HepG2 (cell line): ENCODE results near the gene OR13J1. TPM values are rescaled to one million over a fixed set of nuclear protein-coding genes. Genes with fewer than 3 reads are reported as not detected.
A peak's percentile ranks its signal among the peaks of the same experiment; 100 is the strongest.

ENCODE experiments used
- ARID5B ChIP-seq: IDR thresholded peaks from 2 replicates; pipeline ENCODE4 v1.4.0; 2020; ENCODE audit warnings: mild to moderate bottlenecking, missing genetic modification reagents
- ARNT2 ChIP-seq: sonication (generic); formaldehyde crosslinking; IDR thresholded peaks from 2 replicates; pipeline ENCODE4 v1.8.0; 2022; ENCODE audit warnings: mild to moderate bottlenecking, low read depth, missing genetic modification reagents, moderate library complexity
- ATF1 ChIP-seq: IDR thresholded peaks from 2 replicates; pipeline ENCODE4 v1.6.1; 2016; ENCODE audit warnings: mild to moderate bottlenecking, control low read depth
- FOXO4 ChIP-seq: sonication (generic); formaldehyde crosslinking; conservative IDR thresholded peaks from 2 replicates; pipeline ENCODE4 v1.8.1; 2023; ENCODE audit warnings: missing genetic modification reagents
- GPN1 ChIP-seq: sonication (generic); formaldehyde crosslinking; IDR thresholded peaks from 2 replicates; pipeline ENCODE4 v1.5.1; 2020; ENCODE audit warnings: missing genetic modification reagents, borderline replicate concordance
- HMGA1 ChIP-seq: sonication (generic); formaldehyde crosslinking; conservative IDR thresholded peaks from 2 replicates; pipeline ENCODE4 v1.4.0; 2020; ENCODE audit warnings: missing genetic modification reagents
- HNF4A ChIP-seq: sonication (generic); formaldehyde crosslinking; IDR thresholded peaks from 2 replicates; pipeline ENCODE4 v1.4.0; 2020; ENCODE audit warnings: missing genetic modification reagents
- KLF13 ChIP-seq: sonication (generic); formaldehyde crosslinking; IDR thresholded peaks from 2 replicates; pipeline ENCODE4 v1.4.0; 2020; ENCODE audit warnings: mild to moderate bottlenecking, missing genetic modification reagents
- MAX ChIP-seq: IDR thresholded peaks from 2 replicates; pipeline ENCODE4 v1.6.1; 2012; ENCODE audit warnings: inconsistent platforms
- MTF1 ChIP-seq: sonication (generic); formaldehyde crosslinking; IDR thresholded peaks from 2 replicates; pipeline ENCODE4 v1.5.0; 2020; ENCODE audit warnings: missing genetic modification reagents
- NBN ChIP-seq: fragments of 450-650 bp; conservative IDR thresholded peaks from 2 replicates; pipeline ENCODE4 v1.6.1; 2017
- PBX2 ChIP-seq: IDR thresholded peaks from 2 replicates; pipeline ENCODE4 v1.6.1; 2016; ENCODE audit warnings: control low read depth
- POLR2A ChIP-seq, 2 experiments: IDR thresholded peaks; 2 replicates each; pipeline ENCODE4 v1.6.1; 2011; ENCODE audit warnings: low read depth in 2 of 2, low read length in 2 of 2, mild to moderate bottlenecking in 1 of 2, moderate library complexity in 1 of 2; ENCODE audit not compliant: insufficient read depth in 1 of 2
- RBAK ChIP-seq: sonication (generic); formaldehyde crosslinking; IDR thresholded peaks from 2 replicates; pipeline ENCODE4 v1.5.1; 2020; ENCODE audit warnings: mild to moderate bottlenecking, missing genetic modification reagents
- RBM39 ChIP-seq: fragments of 200-400 bp; formaldehyde crosslinking; IDR thresholded peaks from one replicate; pipeline ENCODE4 v1.6.1; 2018; ENCODE audit warnings: antibody characterized with exemption, mild to moderate bottlenecking, low read depth, low read length; ENCODE audit not compliant: poor library complexity, severe bottlenecking
- REPIN1 ChIP-seq: sonication (generic); formaldehyde crosslinking; IDR thresholded peaks from 2 replicates; pipeline ENCODE4 v1.8.0; 2022; ENCODE audit warnings: missing genetic modification reagents, low read depth, mild to moderate bottlenecking, borderline replicate concordance
- RFX5 ChIP-seq: IDR thresholded peaks from 2 replicates; pipeline ENCODE4 v1.6.1; 2011; ENCODE audit warnings: low read depth, low read length, improper control_type of control experiment
- SAP130 ChIP-seq: IDR thresholded peaks from 2 replicates; pipeline ENCODE4 v1.6.1; 2016; ENCODE audit warnings: low read depth
- SOX5 ChIP-seq: IDR thresholded peaks from 2 replicates; pipeline ENCODE4 v1.6.1; 2016; ENCODE audit warnings: borderline replicate concordance
- TBP ChIP-seq: sonication (generic); formaldehyde crosslinking; IDR thresholded peaks from 2 replicates; pipeline ENCODE4 v1.5.0; 2020; ENCODE audit warnings: missing genetic modification reagents
- ZNF354B ChIP-seq: sonication (generic); formaldehyde crosslinking; IDR thresholded peaks from 2 replicates; pipeline ENCODE4 v1.8.0; 2022; ENCODE audit warnings: mild to moderate bottlenecking, missing genetic modification reagents
- ZNF503 ChIP-seq: sonication (generic); formaldehyde crosslinking; IDR thresholded peaks from 2 replicates; pipeline ENCODE4 v1.4.0; 2020; ENCODE audit warnings: missing genetic modification reagents
- ZNF724P ChIP-seq: sonication (generic); formaldehyde crosslinking; IDR thresholded peaks from 2 replicates; pipeline ENCODE4 v1.8.0; 2022; ENCODE audit warnings: missing genetic modification reagents, borderline replicate concordance
- ZZZ3 ChIP-seq: sonication (generic); formaldehyde crosslinking; IDR thresholded peaks from 2 replicates; pipeline ENCODE4 v1.4.0; 2020; ENCODE audit warnings: missing genetic modification reagents, mild to moderate bottlenecking, borderline replicate concordance
- polyA plus RNA-seq, 8 experiments: library from polyadenylated mRNA; depleted of rRNA in 3 of 8; stranded (reverse) in 7 of 8; unstranded in 1 of 8; fragments of >200 nt; fragmentation: Illumina TruSeq in 4 of 8; extraction: Trizol in 4 of 8; gene quantifications; 2 replicates each; pipeline versions ENCODE4 v1.2.1 to v1.2.3, GENCODE V29; 2011 to 2016; ENCODE audit warnings: low read depth in 4 of 8, missing spikeins in 1 of 8, mixed read lengths in 1 of 8; ENCODE audit not compliant: insufficient read depth in 1 of 8
- total RNA-seq, 5 experiments: library from RNA; depleted of rRNA; stranded (reverse); fragments of >200 nt; fragmentation: Illumina TruSeq; extraction: Trizol; gene quantifications; 2 replicates each; pipeline ENCODE4 v1.2.3, GENCODE V29; 2016; ENCODE audit warnings: low read depth in 1 of 5

Gene OR13J1
- total and polyA plus RNA-seq, 2 of the 13 experiments (the other 11 are each of a cell fraction or from before 2014, with no cell fraction given), result not detected

- TF ChIP-seq ARID5B (CRISPR knock-in tag) (no peak), TBP (CRISPR knock-in tag) (no peak), POLR2A (IDR thresholded peaks at IDR 0.05; ENCODE audit: insufficient read depth in 1 of 2, low read depth in 2 of 2, low read length in 2 of 2) (no peak), MTF1 (CRISPR knock-in tag) (no peak), KLF13 (CRISPR knock-in tag) (no peak), HMGA1 (no peak), REPIN1 (CRISPR knock-in tag) (peak; percentile 80), NBN (no peak), PBX2 (CRISPR knock-in tag) (no peak), ZZZ3 (CRISPR knock-in tag) (no peak), FOXO4 (CRISPR knock-in tag) (0 out of 2 replicates have a peak, but pooled peaks have one; percentile 19), ARNT2 (CRISPR knock-in tag) (no peak), ATF1 (CRISPR knock-in tag) (no peak), SAP130 (0 out of 2 replicates have a peak, but pooled peaks have one; percentile 21), GPN1 (CRISPR knock-in tag) (no peak), ZNF503 (CRISPR knock-in tag) (no peak), SOX5 (CRISPR knock-in tag) (no peak), MAX (0 out of 2 replicates have a peak, but pooled peaks have one; percentile 21), RBM39 (no peak), RFX5 (no peak), ZNF724P (no peak), RBAK (CRISPR knock-in tag) (no peak), ZNF354B (CRISPR knock-in tag) (0 out of 2 replicates have a peak, but pooled peaks have one; percentile 17), HNF4A (CRISPR knock-in tag) (peak; percentile 7; the same call in 1 of the 2 replicates)
Measured at GRCh38 chr9:35826071-35826701, 44.0 kb downstream of the OR13J1 start (continued).
